T47D (cell line): ENCODE measurements around the gene DMAC1.

Experiments
- DNase-seq, 2 experiments: peaks; one replicate each; pipeline versions ENCODE4 v3.0.0 to v3.0.0-alpha.2; 2011 to 2012; ENCODE audit warnings: low read depth in 1 of 2, low spot score in 1 of 2
- JUND ChIP-seq: IDR thresholded peaks from 2 replicates; pipeline ENCODE4 v1.6.1; 2012; ENCODE audit warnings: low read depth
- in situ Hi-C: cut with HindIII; loops from 2 replicates; pipeline ENCODE4 v1.10.0; 2016; ENCODE audit warnings: low sequenced_read_pairs, low pct_unique_long_range_greater_than_20kb

Gene DMAC1

GRCh38 chr9:7802666-7803065 lies 3.1 kb upstream of the DMAC1 start:
- in situ Hi-C loops: no loop called here
- no peak for TF ChIP-seq JUND
- no peak for DNase-seq

GRCh38 chr9:7799944-7800285 lies 337 bp upstream of the DMAC1 start:
- in situ Hi-C loops: no loop called here
- peak in 1 of 2 experiments; percentile 1 for DNase-seq
- no peak for TF ChIP-seq JUND

- no peak for DNase-seq
- in situ Hi-C loops: no loop called here
- TF ChIP-seq JUND: no peak
Measured at GRCh38 chr9:7794196-7794595, 5.4 kb downstream of the DMAC1 start.

- in situ Hi-C loops: no loop called here
- DNase-seq: no peak
Measured at GRCh38 chr9:7791394-7791793, 8.2 kb downstream of the DMAC1 start.

GRCh38 chr9:7790819-7791182 lies 8.8 kb downstream of the DMAC1 start:
- no peak for DNase-seq
- in situ Hi-C loops: no loop called here
- no peak for TF ChIP-seq JUND

More at GRCh38 chr9:7791394-7791793, 8.2 kb downstream of the DMAC1 start:
- TF ChIP-seq JUND: no peak

- TF ChIP-seq JUND: no peak
- in situ Hi-C loops: no loop called here
Measured at GRCh38 chr9:7790022-7790818, 9.4 kb downstream of the DMAC1 start.

GRCh38 chr9:7788772-7789171 lies 10.8 kb downstream of the DMAC1 start:
- in situ Hi-C loops: no loop called here
- DNase-seq: no peak
- TF ChIP-seq JUND: no peak

More at GRCh38 chr9:7790022-7790818, 9.4 kb downstream of the DMAC1 start:
- DNase-seq: no peak

GRCh38 chr9:7785813-7786212 lies 13.8 kb downstream of the DMAC1 start:
- no peak for TF ChIP-seq JUND
- DNase-seq: no peak
- in situ Hi-C loops: no loop called here

- DNase-seq: no peak
- TF ChIP-seq JUND: no peak
- in situ Hi-C loops: no loop called here
Measured at GRCh38 chr9:7784472-7784871, 15.1 kb downstream of the DMAC1 start.

- no peak for TF ChIP-seq JUND
- no peak for DNase-seq
- in situ Hi-C loops: no loop called here
Measured at GRCh38 chr9:7783635-7784063, 15.9 kb downstream of the DMAC1 start.

- no peak for TF ChIP-seq JUND
- in situ Hi-C loops: no loop called here
- peak in 1 of 2 experiments; percentile 5 for DNase-seq
Measured at GRCh38 chr9:7782400-7783120, 17.0 kb downstream of the DMAC1 start.

GRCh38 chr9:7780261-7780988 lies 19.2 kb downstream of the DMAC1 start:
- in situ Hi-C loops: no loop called here
- no peak for DNase-seq

More at GRCh38 chr9:7780261-7780988, 19.2 kb downstream of the DMAC1 start:
- TF ChIP-seq JUND: no peak
